ENCODE measurements around the gene CHKA. TPM values are rescaled to one million over a fixed set of nuclear protein-coding genes. Genes with fewer than 3 reads are reported as not detected.

The CHKA gene
- total RNA-seq, 1 experiment from 2014 or later: 63.0 TPM

GRCh38 chr11:68032997-68033707 is 88.0 kb downstream of the CHKA start:
- H3K4me3 Mint-ChIP-seq: no peak overlapping the region
- H3K9me3 ChIP-seq (ENCODE audit: control insufficient read depth, low read depth, low read length): no peaks in the 10 kb centered on the region
- H2BK15ac ChIP-seq (ENCODE audit: low read depth, low read length): no peak overlapping the region
- H3T11ph ChIP-seq (ENCODE audit: low read length): no peak overlapping the region
- H3K23ac ChIP-seq (ENCODE audit: insufficient read length, low read depth, low read length): no peak overlapping the region
- H3K79me1 ChIP-seq (ENCODE audit: insufficient read depth, low read depth, low read length, poor library complexity, severe bottlenecking): peaks cover 5% of the 10 kb centered on the region
- H3K27ac ChIP-seq (ENCODE audit: insufficient read length, low read depth, low read length): no peak overlapping the region
- no peaks in the 10 kb centered on the region for H3K9me3 Mint-ChIP-seq
- no peak overlapping the region for H2AFZ ChIP-seq (ENCODE audit: low read length)
- H4K91ac ChIP-seq (ENCODE audit: insufficient read length, low read depth, low read length): no peak overlapping the region
- no peak for TF ChIP-seq CTCF (conservative IDR thresholded peaks at IDR 0.05)
- H3K23me2 ChIP-seq (ENCODE audit: insufficient read length, low read depth, low read length, poor library complexity, severe bottlenecking): peaks cover 8% of the 10 kb centered on the region
- no peak overlapping the region for H3K27ac Mint-ChIP-seq
- no peak overlapping the region for H2BK5ac ChIP-seq (ENCODE audit: insufficient read length, low read length)
- H3K79me2 ChIP-seq (ENCODE audit: insufficient read depth, low read length): no peaks in the 10 kb centered on the region
- H3K27me3 Mint-ChIP-seq (ENCODE audit: low read depth): no peaks in the 10 kb centered on the region
- no peak overlapping the region for H2BK12ac ChIP-seq (ENCODE audit: insufficient read length, low read depth, low read length)
- no CpG with 5 or more reads among the region's 29 CpGs for WGBS (ENCODE audit: extremely low coverage, insufficient read length, low lambda C conversion rate)
- H2AK5ac ChIP-seq (ENCODE audit: insufficient read length, low read length): no peak overlapping the region
- H3K4ac ChIP-seq (ENCODE audit: low read depth, low read length): no peak overlapping the region
- H3K27me3 ChIP-seq (ENCODE audit: insufficient read depth, low read length): no peaks in the 10 kb centered on the region
- H3K9ac ChIP-seq (ENCODE audit: extremely low read depth, insufficient read length, low read length): no peak overlapping the region
- no peak overlapping the region for H3K18ac ChIP-seq (ENCODE audit: insufficient read length, low read depth, low read length)
- no peak overlapping the region for H3K14ac ChIP-seq (ENCODE audit: insufficient read depth, low read length)
- H3K56ac ChIP-seq (ENCODE audit: insufficient read length, low read depth, low read length): no peak overlapping the region
- no peak for DNase-seq
- peaks cover 11 to 34% (median 16%) of the 10 kb centered on the region in 3 experiments; a peak in 6 of 7 replicates for H3K36me3 Mint-ChIP-seq (ENCODE audit: insufficient read depth in 1 of 3, low read depth in 3 of 3)
- peaks cover 19 to 24% of the 10 kb centered on the region in 2 experiments for H3K4me1 Mint-ChIP-seq
- no peaks in the 10 kb centered on the region; the same call in 1 of the 2 replicates for H3K4me1 ChIP-seq (ENCODE audit: insufficient read depth, low read length)
- no peaks in the 10 kb centered on the region for H4K20me1 ChIP-seq (ENCODE audit: control insufficient read depth, insufficient read depth, insufficient read length)
- no peak overlapping the region for H2BK20ac ChIP-seq (ENCODE audit: low read depth, low read length, poor library complexity, severe bottlenecking)
- H3K4me2 ChIP-seq (ENCODE audit: insufficient read depth, insufficient read length, low read length): no peak overlapping the region
- H4K5ac ChIP-seq (ENCODE audit: insufficient read length, low read depth, low read length): no peak overlapping the region
- H4K8ac ChIP-seq (replicated peaks; ENCODE audit: insufficient read length, low read depth, low read length): no peak overlapping the region
- no peak overlapping the region for H2BK120ac ChIP-seq (ENCODE audit: low read depth, low read length, poor library complexity, severe bottlenecking)

Data from H9 (cell line).